Transverse colon (tissue), 4 donors: ENCODE measurements around the gene SIX3.

Experiments used
- CTCF ChIP-seq, 5 experiments: fragments of 200-600 bp in 3 of 5; fragments of 450-650 bp in 2 of 5; sonication (generic) in 3 of 5; IDR thresholded peaks; 1 replicate in 2 of 5; 2 replicates in 3 of 5; pipeline ENCODE4 v1.5.1; 2016 to 2017; ENCODE audit warnings: antibody characterized with exemption in 5 of 5, inconsistent platforms in 3 of 5, mild to moderate bottlenecking in 2 of 5, moderate library complexity in 1 of 5
- POLR2AphosphoS5 ChIP-seq, 3 donors: sonication (generic); formaldehyde crosslinking; IDR thresholded peaks; one replicate each; pipeline ENCODE4 v1.6.1; 2016; ENCODE audit warnings: antibody characterized with exemption in 3 of 3

- TF ChIP-seq CTCF (IDR thresholded peaks at IDR 0.05) (no peak), POLR2AphosphoS5 (IDR thresholded peaks at IDR 0.05) (no peak)
These were observed 11.0 kb upstream of the SIX3 start for GRCh38 chr2:44930274-44931197.
